Endometrial microvascular endothelial cells (primary cell): ENCODE measurements around the gene SLC16A13. TPM values are rescaled to one million over a fixed set of nuclear protein-coding genes. Genes with fewer than 3 reads are reported as not detected.

ENCODE experiments used
- in situ Hi-C: cut with HindIII; loops from 2 replicates; pipeline ENCODE4 v1.10.0; 2017; ENCODE audit warnings: low sequenced_read_pairs, low pct_unique_long_range_greater_than_20kb; ENCODE audit errors: inconsistent ontology term
- total RNA-seq: library from RNA; depleted of rRNA; stranded (reverse); fragments of >200 nt; gene quantifications from one replicate; pipeline ENCODE4 v1.2.3, GENCODE V29; 2015; ENCODE audit errors: inconsistent ontology term

SLC16A13 gene
- total RNA-seq, 1 donor from 2014 or later: 2.0 TPM

GRCh38 chr17:7023576-7024401 lies 12.0 kb upstream of the SLC16A13 start:
- in situ Hi-C loops: loop anchor here (25.0 kb wide), 1 partner anchor 111 kb away; no protein-coding TSS in a partner anchor

DNA sequence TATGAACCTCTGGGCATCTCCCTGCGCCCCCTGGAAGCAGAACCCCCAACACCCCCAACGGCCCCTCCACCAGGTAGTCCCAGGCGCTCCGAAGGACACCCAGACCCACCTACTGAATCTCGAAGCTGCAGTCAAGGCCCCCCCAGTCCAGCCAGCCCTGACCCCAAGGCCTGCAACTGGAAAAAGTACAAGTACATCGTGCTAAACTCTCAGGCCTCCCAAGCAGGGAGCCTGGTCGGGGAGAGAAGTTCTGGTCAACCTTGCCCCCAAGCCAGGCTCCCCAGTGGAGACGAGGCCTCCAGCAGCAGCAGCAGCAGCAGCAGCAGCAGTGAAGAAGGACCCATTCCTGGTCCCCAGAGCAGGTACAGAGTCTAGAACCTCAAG lies 11.4 kb upstream of the SLC16A13 start:
- in situ Hi-C loops: loop anchor here (25.0 kb wide), 1 partner anchor 112 kb away; no protein-coding TSS in a partner anchor

DNA sequence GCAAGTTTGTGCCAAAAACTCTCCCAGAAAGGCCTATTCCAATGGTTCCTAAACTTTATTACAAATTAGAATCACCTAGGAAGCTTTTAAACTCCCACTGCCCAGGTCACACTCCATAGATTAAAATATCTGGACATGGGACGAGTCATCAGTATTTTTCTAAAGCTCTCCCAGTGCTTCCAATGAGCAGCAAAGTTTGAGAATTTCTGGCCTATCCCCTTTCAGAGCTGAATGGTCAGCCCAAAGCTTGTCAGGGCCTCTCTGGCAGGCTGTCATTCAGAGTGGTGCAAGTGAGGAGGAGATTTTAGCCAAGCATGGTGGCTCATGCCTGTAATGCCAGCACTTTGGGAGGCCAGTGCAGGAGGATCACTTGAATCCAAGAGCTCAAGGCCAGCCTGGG lies 10.6 kb upstream of the SLC16A13 start:
- in situ Hi-C loops: no loop called here

- in situ Hi-C loops: no loop called here
Measured at GRCh38 chr17:7026471-7027115, 9.2 kb upstream of the SLC16A13 start.

GRCh38 chr17:7027335-7027734 lies 8.5 kb upstream of the SLC16A13 start:
- in situ Hi-C loops: no loop called here

- in situ Hi-C loops: no loop called here
Measured at GRCh38 chr17:7029096-7029495, 6.7 kb upstream of the SLC16A13 start.

DNA sequence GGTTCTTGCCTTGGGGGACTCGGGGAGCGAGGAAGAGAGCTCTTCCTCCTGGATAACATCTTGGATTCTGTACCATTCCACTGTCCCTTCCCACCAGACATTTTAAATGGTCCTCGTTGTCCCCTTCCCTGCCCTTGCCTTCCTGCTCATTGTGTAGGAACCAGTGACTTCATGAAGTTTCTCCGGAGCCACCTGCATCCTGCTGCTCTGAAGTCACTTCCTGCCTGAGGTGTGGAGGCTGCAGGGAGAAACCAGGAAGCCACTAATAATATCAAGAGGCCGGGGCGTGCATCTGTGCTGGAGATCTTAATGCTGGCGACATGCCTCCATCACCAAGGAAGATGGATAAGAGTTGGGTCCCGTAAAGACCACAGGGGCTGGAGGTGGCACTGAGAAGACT lies 6.2 kb upstream of the SLC16A13 start:
- in situ Hi-C loops: no loop called here

- in situ Hi-C loops: no loop called here
Measured at GRCh38 chr17:7034955-7035590, 742 bp upstream of the SLC16A13 start.

- in situ Hi-C loops: no loop called here
Measured at GRCh38 chr17:7038025-7038862, 2.4 kb downstream of the SLC16A13 start.

GRCh38 chr17:7039832-7040231 lies 4.0 kb downstream of the SLC16A13 start:
- in situ Hi-C loops: no loop called here

DNA sequence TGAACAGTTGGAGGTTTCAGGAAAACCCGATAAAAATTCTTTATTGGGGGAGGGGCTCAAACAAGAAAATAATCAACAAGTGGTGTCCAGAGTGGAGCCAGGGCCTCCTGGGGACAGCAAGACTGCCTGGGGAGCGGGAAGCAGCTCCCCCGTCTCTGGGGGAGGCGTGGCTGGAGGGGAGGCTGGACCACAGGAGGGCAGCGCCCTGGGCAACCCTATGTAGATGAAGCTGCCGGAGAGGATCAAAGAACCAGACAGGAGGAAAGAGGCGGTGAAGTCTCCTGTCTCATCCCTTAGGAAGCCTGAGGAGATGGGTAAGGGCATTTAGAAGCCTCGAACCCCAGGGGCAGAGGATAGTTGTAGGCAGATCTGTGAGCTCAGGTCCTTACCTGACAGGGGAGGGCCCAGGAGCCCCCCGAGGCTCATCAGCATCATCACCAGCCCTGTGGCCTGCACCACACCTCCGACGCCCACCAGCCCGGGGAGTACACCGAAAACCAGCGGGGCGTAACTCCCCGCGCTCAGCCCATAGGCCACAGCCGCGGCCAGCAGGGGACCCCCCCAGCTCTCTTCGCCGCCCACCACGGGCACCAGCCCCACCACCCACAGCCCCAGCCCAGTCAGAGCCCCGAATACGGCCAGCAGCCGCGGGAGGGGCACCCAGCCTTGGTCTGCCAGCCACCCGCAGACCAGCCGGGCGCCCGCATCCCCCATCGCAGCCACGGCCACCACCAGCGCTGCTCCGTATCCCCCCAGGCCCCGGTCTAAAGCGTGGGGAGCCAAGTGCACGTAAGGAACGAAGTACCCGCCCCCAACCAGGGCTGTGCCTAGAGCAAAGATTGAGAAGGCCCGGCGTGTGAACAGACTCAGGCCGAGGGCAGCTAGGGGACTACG lies 6.0 kb downstream of the SLC16A13 start:
- in situ Hi-C loops: no loop called here

- in situ Hi-C loops: no loop called here
Measured at GRCh38 chr17:7042501-7043181, 6.8 kb downstream of the SLC16A13 start.

DNA sequence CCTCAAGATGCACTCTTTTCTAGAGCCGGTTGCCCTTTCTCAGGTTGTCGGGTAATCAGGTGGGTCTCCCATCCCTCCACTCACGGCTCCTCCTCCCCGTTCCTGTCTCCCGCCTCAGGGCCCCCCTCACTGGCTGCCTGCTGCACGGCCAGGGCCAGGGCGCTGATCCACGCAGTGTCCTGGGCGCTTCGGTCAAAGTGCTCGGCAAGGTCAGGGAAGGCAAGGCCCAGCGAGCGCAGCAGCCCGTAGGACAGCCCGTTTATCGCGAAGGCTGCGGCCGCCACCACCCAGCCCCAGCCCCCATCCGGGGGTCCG lies 7.3 kb downstream of the SLC16A13 start:
- in situ Hi-C loops: no loop called here

GRCh38 chr17:7043497-7044198 lies 7.8 kb downstream of the SLC16A13 start, which contains the start of gene SLC16A11:
Gene SLC16A11 (minus strand): TSS chr17:7044092. CDS start chr17:7043513, 579 bp downstream.
- in situ Hi-C loops: no loop called here

- in situ Hi-C loops: no loop called here
Measured at GRCh38 chr17:7045492-7046126, 9.8 kb downstream of the SLC16A13 start.

- in situ Hi-C loops: no loop called here
Measured at GRCh38 chr17:7046127-7046724, 10.4 kb downstream of the SLC16A13 start.
